GM18858 (cell line): ENCODE data around the gene RAB14.
"Not testable (repeated sequence)": the region's sequence is repeated elsewhere in the genome, so short reads cannot be mapped to it uniquely, and the experiment has no call there.

Experiments used
- ATAC-seq: cut with Tn5 transposase; IDR thresholded peaks from one replicate; pipeline ENCODE4 v1.9.1; 2021; ENCODE audit not compliant: unreplicated experiment

RAB14 gene

GRCh38 chr9:121192959-121193640 lies 8.6 kb downstream of the RAB14 start:
- ATAC-seq = no peak

- ATAC-seq = no peak
These were observed 9.2 kb downstream of the RAB14 start for GRCh38 chr9:121192518-121192917.

- ATAC-seq = no peak
These were observed 10.4 kb downstream of the RAB14 start for GRCh38 chr9:121191235-121191634.

- no peak for ATAC-seq
These were observed 12.0 kb downstream of the RAB14 start for GRCh38 chr9:121189660-121190059.

GRCh38 chr9:121189006-121189405 lies 12.7 kb downstream of the RAB14 start:
- no peak for ATAC-seq

- no peak for ATAC-seq
These were observed 13.9 kb downstream of the RAB14 start for GRCh38 chr9:121187636-121188305.

GRCh38 chr9:121185774-121186403 lies 15.8 kb downstream of the RAB14 start:
- no peak for ATAC-seq

GRCh38 chr9:121185178-121185745 lies 16.4 kb downstream of the RAB14 start:
- ATAC-seq = no peak

- no peak for ATAC-seq
These were observed 17.2 kb downstream of the RAB14 start for GRCh38 chr9:121184463-121184862.

GRCh38 chr9:121183666-121184423 lies 17.8 kb downstream of the RAB14 start:
- ATAC-seq = no peak

- no peak for ATAC-seq
These were observed 18.7 kb downstream of the RAB14 start for GRCh38 chr9:121182989-121183388.

GRCh38 chr9:121182101-121182836 lies 19.4 kb downstream of the RAB14 start:
- ATAC-seq = no peak

- no peak for ATAC-seq
These were observed 21.6 kb downstream of the RAB14 start for GRCh38 chr9:121179930-121180681.

GRCh38 chr9:121179373-121179721 lies 22.3 kb downstream of the RAB14 start:
- not testable (repeated sequence) for ATAC-seq

GRCh38 chr9:121178676-121179372 lies 22.8 kb downstream of the RAB14 start:
- no peak for ATAC-seq

- no peak for ATAC-seq
These were observed 28.2 kb downstream of the RAB14 start for GRCh38 chr9:121173501-121173900.

GRCh38 chr9:121172726-121173487 lies 28.8 kb downstream of the RAB14 start:
- no peak for ATAC-seq

GRCh38 chr9:121171236-121171635 lies 30.4 kb downstream of the RAB14 start:
- ATAC-seq = no peak
